Muscle of arm (tissue), 14 donors: ENCODE data around the gene PRICKLE1. TPM values are rescaled to one million over a fixed set of nuclear protein-coding genes. Genes with fewer than 3 reads are reported as not detected.

Experiments used
- DNase-seq: peaks from one replicate; pipeline ENCODE4 v3.0.0-alpha.2; 2013
- long read RNA-seq, 11 donors: transcript quantifications; one replicate each; lab custom pipeline, GENCODE V29; 2026
- polyA plus RNA-seq, 12 donors: library from polyadenylated mRNA; unstranded; fragments of 120-200 nt; gene quantifications; one replicate each; pipeline ENCODE4 v1.2.1, GENCODE V29; 2013; ENCODE audit not compliant: insufficient read length in 12 of 12

PRICKLE1 gene
- polyA plus RNA-seq: 10 to 100 TPM in 11 of 12 donors, not detected in 1; 17.6 to 38.4 (median 26.9) TPM
- long read RNA-seq, donor 1, full-length matches to known transcripts: 4 of 9 reads
- long read RNA-seq, donor 1, partial matches to known transcripts: 5 of 9 reads
- long read RNA-seq, donor 1, other reads (novel, unspliced or antisense): 0 of 9 reads
- long read RNA-seq, donor 2, full-length matches to known transcripts: 10 of 10 reads
- long read RNA-seq, donor 2, partial matches to known transcripts: 0 of 10 reads
- long read RNA-seq, donor 2, other reads (novel, unspliced or antisense): 0 of 10 reads
- long read RNA-seq, donor 3, full-length matches to known transcripts: 3 of 3 reads
- long read RNA-seq, donor 3, partial matches to known transcripts: 0 of 3 reads
- long read RNA-seq, donor 3, other reads (novel, unspliced or antisense): 0 of 3 reads
- long read RNA-seq, donor 4, full-length matches to known transcripts: 1 of 1 reads
- long read RNA-seq, donor 4, partial matches to known transcripts: 0 of 1 reads
- long read RNA-seq, donor 4, other reads (novel, unspliced or antisense): 0 of 1 reads
- long read RNA-seq, donor 5: 0 reads
- long read RNA-seq, donor 6, partial matches to known transcripts: 0 of 2 reads
- long read RNA-seq, donor 6, other reads (novel, unspliced or antisense): 0 of 2 reads
- long read RNA-seq, donor 7, full-length matches to known transcripts: 6 of 6 reads
- long read RNA-seq, donor 7, partial matches to known transcripts: 0 of 6 reads
- long read RNA-seq, donor 7, other reads (novel, unspliced or antisense): 0 of 6 reads
- long read RNA-seq, donor 8, partial matches to known transcripts: 17 of 20 reads
- long read RNA-seq, donor 8, other reads (novel, unspliced or antisense): 0 of 20 reads
- long read RNA-seq, donor 9, full-length matches to known transcripts: 3 of 17 reads
- long read RNA-seq, donor 9, partial matches to known transcripts: 14 of 17 reads
- long read RNA-seq, donor 9, other reads (novel, unspliced or antisense): 0 of 17 reads
- long read RNA-seq, donor 10, full-length matches to known transcripts: 2 of 12 reads
- long read RNA-seq, donor 10, partial matches to known transcripts: 10 of 12 reads
- long read RNA-seq, donor 10, other reads (novel, unspliced or antisense): 0 of 12 reads
- long read RNA-seq, donor 11, full-length matches to known transcripts: 9 of 20 reads
- long read RNA-seq, donor 11, partial matches to known transcripts: 11 of 20 reads
- long read RNA-seq, donor 11, other reads (novel, unspliced or antisense): 0 of 20 reads

DNA sequence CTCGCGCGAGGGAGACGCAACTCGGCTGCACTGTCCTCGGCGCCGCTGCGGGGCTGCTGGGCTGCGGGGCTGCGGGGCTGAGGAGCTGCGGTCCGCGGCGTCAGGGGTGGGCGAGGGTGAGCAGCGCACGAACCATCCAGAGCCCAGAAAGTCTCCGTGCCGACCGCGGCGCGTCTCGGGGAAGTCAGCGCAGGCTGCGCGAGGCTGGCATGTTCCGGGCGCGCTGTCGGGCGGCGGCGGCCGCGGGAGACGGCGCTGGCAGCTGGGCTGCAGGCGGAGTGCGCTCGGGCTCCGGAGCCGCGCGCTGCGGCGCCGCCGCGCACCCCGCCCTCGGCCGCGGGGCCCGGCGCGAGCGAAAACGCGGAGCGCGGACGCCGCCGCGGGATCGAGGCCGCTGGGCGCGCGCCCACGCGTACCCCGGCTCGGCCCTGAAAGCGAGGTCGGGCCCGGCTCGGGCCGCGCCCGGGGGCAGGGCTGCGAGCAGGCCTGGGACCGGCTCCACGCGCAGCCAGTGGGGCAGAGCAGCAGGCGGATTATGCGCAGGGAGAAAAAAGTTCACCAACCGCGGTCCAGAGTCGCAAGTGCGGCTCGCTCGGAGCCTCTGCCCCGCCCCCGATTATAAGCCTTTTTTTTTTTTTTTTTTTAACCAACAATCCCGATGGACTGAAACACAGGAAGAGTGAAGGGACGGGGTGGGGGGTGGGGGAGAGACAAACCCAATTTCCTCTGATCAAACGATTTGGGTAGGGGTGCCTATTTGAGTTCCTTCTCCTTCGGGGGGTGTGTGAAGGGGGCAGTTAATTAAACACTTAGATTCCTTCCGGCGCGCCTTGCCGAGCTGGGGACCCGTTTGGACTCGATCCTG lies at the start of gene PRICKLE1:
Gene PRICKLE1 (minus strand): TSS at position 282 of the 865 bp plus-strand sequence. CDS start 117,230 bp downstream, outside the sequence.
- peak; percentile 64 for DNase-seq

DNA sequence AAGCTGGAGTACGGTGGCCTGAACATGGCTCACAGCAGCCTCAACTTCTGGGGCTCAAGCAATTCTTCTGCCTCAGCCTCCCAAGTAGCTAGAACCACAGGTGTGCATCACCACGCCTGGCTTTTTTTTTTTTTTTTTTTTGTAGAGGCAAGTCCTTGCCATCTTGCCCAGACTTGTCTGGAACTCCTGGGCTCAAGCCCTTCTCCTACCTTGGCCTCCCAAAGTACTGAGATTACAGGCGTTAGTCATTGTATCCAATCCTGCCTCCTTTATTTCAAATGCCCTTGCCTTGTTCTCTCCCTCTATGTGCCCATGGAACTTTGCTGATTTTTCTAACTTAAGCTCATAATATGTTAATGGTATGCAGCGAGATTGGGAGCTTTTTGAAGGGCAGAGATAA lies 49.2 kb upstream of the PRICKLE1 start:
- no peak for DNase-seq

DNA sequence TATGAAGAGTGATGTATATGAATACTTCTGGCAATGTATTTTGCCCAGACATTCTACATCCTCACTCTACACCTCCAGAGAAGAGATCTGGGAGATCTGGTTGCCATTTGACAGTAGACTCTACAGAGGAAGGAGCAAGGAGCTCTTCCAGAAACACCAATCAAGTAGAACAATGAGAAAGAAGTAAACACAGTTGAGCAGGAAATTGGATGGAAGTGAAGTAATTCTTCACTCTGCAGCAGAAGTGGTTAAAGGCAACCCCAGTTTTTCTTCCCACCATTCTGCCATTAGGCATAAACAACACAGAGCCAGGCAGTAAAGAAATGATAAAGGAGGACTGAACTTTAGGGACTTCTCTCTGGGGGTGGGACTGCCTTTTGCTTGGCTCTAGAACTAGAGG lies 48.5 kb upstream of the PRICKLE1 start:
- no peak for DNase-seq

DNA sequence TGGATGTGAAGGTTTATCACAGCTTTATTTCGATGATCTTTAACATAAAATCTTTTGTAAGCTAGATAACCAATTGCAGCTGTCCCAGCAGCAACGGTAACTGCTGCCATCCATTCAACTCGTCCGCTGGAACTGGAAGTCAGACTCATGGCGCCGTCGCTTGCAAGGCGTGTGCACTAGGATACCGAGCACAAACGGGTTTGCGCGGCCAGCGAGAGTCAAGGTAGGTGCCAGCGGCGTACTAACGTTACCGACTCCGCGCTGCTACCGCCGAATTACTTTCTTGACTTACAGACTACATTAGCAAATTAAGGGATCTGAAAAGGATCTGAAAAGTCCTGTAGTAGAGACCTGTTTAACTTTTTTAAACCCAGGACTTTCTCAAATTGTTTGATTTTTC lies 47.4 kb upstream of the PRICKLE1 start:
- no peak for DNase-seq

DNA sequence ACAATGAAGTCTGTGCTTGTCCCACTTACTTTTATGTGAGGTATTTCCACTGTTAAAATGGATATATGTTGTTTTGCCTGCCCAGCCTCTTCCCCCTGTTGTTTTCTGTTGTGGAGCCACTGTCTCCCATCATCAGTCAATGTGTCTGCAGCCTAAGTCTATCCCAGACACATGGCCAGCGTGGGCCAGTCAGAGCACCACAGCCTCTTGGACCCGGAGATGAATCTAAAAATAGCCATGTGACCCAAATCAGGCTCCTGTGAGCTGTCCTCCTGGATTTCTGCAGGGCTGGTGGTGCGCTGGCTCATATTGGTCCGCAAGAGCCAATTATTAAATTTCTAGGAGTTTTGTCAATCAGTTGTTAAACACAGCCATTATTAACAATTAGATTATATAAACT lies 44.0 kb upstream of the PRICKLE1 start:
- no peak for DNase-seq

DNA sequence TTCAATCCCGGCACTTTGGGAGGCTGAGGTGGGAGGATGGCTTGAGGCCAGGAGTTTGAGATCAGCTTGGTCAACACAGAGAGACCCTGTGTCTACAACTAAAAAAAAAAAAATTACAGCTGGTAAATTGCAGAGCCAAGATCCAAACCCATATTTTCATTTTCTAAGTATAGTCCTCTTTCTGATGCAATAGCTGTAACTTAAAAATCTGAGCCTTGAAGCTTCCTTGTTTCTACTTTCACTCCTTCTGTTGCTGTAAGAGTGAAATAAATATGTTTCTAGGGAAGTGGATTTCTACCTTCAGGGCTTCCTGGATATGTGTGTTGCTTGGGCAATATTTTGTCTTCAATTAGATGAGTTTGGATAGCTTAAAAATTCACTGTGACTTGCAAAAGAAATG lies 42.0 kb upstream of the PRICKLE1 start:
- DNase-seq: no peak

DNA sequence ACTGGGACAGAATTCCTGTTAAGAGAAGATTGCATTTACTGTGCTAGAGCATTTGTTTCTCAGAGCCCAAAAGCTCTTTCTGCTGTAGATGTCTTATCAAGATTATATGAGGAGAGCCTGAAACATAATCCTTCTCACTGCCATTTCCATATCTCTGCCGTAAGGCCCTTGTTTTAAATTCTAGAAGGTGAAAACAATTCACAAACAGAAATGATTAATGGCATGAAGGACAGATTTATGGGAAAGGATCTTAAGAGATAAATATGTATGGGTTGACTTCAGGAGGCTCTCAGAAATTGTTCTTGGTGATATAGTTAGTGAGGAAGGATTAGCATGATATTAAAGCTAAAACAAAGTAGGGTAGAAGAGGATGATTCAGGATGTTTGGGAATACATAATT lies 40.8 kb upstream of the PRICKLE1 start:
- no peak for DNase-seq

DNA sequence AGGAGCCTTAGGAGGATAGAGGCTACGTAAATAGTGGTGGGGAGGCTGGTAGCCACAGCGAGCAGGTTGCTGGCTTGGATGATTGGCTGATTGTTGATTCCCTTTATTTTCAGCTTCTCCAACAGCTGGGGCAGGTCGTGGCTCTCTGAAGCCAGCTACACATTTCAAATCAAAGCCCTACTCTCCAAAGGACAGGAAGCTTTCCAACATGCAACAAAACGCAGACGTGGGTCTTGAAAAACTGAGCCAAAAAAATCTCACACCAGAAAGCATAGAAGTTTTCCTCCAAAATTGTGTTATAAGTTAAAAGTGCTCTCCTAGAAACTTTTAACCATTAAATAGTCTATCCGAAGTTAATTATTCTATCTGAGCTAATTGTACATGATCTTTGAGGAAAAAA lies 37.6 kb upstream of the PRICKLE1 start:
- no peak for DNase-seq

DNA sequence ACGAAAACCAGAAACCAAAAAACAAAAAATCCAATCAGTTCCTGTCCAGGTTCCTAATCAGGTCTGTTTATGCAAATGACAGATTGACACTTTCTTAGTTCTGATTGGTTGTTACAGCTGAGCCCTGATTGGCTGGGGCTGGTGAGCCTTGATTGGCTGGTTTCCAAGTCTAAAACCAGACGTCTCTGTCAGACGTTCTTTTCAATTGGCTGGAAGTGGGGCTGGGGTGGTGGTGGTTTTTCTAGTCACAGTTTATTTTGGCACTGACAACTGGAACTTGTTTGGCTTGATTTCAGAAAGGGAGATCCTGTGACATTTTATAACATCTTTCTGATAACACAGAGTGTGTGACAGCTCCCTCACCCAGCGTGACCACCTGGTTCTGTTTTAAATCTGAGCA lies 36.1 kb upstream of the PRICKLE1 start:
- DNase-seq: no peak

DNA sequence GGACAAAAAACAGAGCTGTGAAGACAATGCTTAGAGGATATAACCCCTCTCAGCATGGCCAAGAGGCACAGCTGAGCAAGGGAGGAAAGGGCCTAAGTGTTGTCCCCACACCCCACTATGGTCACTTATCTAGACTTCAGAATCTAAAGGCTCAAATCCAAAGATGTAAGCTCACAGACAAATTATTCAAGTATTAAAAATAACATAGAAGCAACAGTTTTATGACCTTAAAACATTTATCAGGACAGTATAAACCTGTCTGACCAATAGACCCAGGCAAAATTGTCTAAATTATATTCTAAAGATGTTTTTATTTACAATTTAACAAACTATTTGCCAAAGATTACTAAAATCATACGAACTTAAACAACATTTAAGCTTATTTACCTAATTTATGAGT lies 28.1 kb upstream of the PRICKLE1 start:
- no peak for DNase-seq

DNA sequence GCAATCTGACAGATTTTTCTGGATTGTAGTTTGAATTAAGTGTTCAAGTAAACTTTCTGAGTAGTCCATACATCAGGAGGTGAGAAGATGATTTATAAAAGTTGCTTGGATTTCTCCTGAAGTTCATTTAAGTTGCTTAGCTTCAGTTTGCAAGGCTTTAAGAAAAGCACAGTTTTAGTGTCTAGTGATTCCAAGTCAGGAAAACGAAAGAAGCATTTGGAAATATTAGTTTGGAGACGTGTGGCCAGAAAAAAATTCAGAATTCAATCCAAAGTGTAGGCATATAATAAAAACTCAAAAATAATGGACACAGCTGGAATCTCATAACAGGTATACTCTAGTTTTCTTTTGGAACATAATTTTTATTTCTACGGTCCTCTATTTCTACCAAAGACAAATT lies 25.5 kb upstream of the PRICKLE1 start:
- no peak for DNase-seq

DNA sequence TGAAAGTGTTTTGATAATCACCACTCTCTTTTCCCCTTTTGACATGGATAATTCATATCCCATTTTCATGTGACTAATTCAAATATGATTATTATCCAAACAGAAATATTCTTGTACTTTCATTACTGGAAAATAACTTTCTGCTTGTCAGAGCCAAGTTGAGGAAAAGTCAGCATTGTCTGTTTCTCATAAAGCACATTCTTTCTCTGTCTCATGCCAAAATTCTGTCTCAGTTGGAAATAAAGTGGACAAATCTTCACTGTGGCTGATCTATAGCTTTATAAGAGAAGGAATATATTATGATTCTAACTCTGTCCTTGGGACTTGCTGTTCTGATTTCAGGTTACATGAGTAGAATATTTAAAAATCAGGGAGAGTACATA lies 22.7 kb upstream of the PRICKLE1 start:
- peak; percentile 79 for DNase-seq

DNA sequence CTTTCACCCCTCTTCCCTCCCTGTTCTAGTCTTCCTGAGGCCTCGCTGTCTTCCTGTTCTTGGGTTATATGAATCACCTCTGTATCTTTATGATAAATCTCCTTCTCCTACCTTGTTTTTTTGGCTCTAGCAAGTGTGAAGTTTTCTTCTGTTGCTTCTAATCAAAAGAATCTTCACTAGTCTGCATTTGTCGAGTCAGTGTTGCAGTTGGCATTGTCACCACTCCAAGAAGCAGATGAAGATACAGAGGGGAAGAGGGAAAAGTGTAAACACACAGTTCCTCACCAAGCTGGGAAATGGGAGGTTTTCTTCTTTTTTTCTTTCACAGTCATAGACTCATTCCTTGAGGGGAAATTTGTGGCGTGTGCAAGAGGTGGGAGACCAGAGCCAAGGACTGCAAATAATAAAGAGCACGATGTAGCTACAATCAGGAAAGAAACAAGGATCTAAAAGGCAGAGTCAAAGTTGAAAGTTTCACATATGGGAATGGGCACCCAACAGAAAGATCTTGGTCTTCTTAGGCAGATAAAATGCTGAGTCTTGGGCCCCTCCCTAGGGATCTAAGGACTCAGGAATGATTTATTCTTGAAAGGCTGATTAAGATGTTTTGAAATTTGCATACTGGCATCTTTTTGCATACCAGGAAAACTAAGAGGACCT lies 22.2 kb upstream of the PRICKLE1 start:
- peak; percentile 46 for DNase-seq

DNA sequence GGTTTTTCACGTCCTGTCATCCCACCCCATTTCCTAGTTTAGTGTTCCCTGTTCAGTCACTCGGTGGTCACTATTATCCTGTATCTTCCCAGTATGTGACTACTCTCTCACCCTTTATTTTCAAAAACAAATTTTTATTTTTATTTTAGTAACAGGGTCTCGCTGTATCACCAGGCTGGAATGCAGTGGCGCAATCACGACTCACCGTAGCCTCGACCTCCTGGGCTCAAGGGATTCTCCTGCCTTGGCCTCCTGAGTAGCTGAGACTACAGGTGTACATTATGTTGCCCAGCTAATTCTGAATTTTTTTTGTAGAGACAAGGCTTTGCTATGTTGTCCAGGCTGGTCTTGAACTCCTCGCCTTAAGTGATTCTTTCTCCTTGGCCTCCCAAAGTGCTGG lies 20.1 kb upstream of the PRICKLE1 start:
- no peak for DNase-seq

DNA sequence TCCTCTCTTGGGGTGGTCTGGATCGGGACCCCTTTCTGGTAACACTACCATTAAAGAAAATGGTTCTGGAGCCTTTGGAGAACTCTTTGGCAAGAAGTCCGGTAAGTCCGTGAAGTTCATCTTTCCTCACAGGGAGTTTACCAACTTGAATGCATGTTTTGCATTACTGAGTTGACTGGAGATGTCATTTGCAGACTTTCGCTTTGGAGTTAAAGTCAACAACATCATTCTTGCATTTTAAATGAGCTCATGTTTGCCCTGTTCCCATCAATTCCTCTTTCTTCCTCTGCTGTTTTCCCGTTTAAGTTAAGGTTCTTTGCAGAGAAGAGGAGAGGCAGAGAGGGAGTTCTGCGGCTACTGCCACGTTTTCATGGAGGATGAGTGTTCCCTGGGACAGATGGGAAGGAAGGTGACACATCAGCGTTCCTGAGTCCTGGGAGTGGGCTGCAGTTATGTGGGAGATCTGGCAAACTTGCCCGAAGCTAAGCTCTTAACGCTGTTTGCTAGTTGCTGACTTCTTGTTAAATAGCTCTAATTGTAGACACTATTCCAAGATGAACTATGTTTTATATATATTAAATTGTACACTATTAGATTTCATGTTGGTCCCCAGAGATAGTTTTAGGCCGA lies 18.8 kb upstream of the PRICKLE1 start:
- DNase-seq: no peak

DNA sequence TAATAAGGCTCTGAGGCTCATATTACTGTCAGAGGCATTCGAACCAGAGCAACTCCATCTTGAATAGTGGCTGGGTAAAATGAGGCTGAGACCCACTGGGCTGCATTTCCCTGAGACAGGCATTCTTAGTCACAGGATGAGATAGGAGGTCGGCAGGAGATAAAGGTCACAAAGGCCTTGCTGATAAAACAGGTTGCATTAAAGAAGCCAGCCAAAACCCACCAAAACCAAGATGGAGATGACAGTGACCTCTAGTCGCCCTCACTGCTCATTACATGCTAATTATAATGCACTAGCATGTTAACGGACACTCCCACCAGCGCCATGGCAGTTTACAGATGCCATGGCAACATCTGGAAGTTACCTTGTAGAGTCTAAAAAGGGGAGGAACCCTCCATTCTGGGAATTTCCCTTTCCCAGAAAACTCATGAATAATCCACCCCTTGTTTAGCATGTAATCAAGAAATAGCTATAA lies 18.1 kb upstream of the PRICKLE1 start:
- no peak for DNase-seq

DNA sequence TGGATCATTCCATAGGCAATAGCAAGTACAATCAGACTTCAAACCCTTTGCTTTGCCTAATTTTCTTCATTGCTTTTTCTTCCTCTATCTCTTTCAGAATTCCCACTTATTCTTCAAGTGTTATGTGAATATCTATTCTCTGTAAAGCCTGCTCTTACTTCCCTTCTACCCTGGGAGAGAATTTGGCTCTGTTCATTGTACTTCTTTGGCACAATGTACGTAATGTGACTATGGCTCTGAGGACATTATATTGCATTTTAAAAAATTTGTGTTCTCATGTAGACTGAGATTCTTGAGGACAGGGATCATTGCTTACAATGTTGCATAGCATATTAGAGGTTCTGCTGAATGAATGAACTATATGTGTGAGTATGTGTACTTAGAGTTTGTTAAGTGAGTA lies 16.9 kb upstream of the PRICKLE1 start:
- DNase-seq: no peak

DNA sequence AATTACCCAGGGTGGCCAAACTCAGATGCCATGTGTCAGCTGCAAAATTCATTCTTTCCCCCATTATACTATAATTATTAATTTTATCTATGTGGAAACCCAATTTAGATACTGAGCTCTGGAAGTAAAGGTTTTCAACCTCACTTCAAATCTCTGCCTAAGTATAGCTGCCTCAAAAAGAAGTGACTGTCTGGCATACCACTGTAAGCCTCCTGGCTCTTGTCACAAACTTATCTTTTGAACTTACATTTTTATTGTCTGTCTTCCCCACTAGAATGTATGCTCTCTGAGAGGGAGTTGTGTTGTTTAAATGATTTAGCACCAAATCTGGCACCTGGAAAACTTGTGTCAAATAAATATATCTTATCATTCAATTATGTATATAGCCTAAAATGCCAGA lies 16.1 kb upstream of the PRICKLE1 start:
- no peak for DNase-seq

DNA sequence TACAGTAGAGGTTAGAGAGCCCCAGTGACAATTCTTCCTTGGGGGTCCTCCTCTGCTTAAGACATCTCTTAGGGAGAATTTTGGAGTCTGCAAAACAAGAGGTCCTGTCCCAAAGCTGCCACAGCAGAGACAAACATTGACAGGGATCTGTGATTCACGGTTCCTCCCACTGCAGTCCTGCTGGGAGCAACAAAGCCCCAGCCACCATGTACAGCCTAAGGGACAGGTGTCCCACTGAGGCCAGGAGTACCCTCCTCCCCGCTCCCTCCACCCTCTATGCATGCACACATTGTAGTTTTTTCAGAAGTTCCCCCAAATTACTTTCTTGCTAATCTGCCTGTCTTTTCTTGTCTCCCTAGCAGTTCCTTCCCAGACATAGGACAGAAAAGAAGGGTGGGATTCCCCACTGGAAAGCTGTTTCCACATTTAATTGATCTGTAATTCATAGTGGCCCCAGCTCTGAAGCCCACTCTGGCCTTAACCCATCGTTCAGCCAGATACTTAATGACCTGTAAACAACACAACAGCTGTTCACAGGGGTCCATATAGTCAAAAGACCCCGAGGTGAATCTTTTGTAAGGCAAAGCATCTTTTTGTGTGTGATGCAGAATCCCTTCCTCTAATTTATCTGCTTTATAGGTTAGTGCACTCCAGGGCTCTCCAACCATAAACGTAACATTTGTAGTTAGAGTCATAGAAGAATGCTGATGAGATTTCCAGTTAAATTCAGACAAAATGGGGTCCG lies 13.9 kb upstream of the PRICKLE1 start:
- DNase-seq: no peak
